ENCODE results near the gene TRIM6. TPM values are rescaled to one million over a fixed set of nuclear protein-coding genes. Genes with fewer than 3 reads are reported as not detected.
"Not testable (repeated sequence)": the region's sequence is repeated elsewhere in the genome, so short reads cannot be mapped to it uniquely, and the experiment has no call there.

TRIM6 gene
- total and polyA plus RNA-seq, 8 donors: 0.87 to 10.3 (median 1.8) TPM; not detected in 2

DNA sequence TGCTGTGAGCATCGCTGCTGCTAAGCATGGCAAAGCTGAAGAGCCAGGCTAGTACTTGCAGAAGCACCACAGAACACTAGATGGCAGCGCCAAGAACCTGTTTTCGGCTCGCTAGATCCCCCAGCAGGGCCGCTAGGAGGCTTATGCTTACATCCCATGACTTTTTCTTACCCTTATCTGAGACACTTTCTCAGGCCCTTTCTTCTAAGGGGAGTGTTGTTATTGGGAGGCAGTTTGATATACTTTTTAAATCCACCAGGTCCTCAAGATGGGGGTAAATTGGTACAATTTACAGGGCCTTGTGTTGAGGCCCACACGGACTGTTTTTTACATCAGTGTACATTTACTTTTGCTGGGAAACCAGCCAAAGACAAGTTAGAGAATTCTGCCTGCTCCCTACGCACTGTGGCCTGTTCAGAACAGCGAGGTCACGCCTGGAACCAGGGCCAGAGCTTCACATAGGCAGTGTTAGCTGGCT lies 4.0 kb downstream of the TRIM6 start:
- intact Hi-C loops (cut with DNase I; ENCODE audit: low total_unique reads): no loop called here
- H3K36me3 ChIP-seq: peaks cover 0 to 6% (median 0%) of the 10 kb centered on the region in 4 donors
- H3K9me3 ChIP-seq: no peaks in the 10 kb centered on the region
- peak; percentile 77 to 92 for DNase-seq
- WGBS, 5 donors: 17 to 24% (median 20%) methylated on average over 8 to 9 of the region's 9 CpGs
- peak overlapping the region; percentile 44 to 74 (median 70) for H3K27ac ChIP-seq
- H3K4me1 ChIP-seq: peaks cover 5 to 29% (median 21%) of the 10 kb centered on the region in 4 donors
- H3K4me3 ChIP-seq: no peak overlapping the region
- H3K27me3 ChIP-seq: no peaks in the 10 kb centered on the region
- no peak for TF ChIP-seq EP300 (IDR thresholded peaks at IDR 0.05)
- TF ChIP-seq, protein P1, sequence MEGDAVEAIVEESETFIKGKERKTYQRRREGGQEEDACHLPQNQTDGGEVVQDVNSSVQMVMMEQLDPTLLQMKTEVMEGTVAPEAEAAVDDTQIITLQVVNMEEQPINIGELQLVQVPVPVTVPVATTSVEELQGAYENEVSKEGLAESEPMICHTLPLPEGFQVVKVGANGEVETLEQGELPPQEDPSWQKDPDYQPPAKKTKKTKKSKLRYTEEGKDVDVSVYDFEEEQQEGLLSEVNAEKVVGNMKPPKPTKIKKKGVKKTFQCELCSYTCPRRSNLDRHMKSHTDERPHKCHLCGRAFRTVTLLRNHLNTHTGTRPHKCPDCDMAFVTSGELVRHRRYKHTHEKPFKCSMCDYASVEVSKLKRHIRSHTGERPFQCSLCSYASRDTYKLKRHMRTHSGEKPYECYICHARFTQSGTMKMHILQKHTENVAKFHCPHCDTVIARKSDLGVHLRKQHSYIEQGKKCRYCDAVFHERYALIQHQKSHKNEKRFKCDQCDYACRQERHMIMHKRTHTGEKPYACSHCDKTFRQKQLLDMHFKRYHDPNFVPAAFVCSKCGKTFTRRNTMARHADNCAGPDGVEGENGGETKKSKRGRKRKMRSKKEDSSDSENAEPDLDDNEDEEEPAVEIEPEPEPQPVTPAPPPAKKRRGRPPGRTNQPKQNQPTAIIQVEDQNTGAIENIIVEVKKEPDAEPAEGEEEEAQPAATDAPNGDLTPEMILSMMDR (IDR thresholded peaks at IDR 0.05): peak in 5 of 7 experiments; percentile 53 to 72 (median 71)
- no peak for TF ChIP-seq POLR2A (IDR thresholded peaks at IDR 0.05)
- TF ChIP-seq POLR2AphosphoS5 (IDR thresholded peaks at IDR 0.05): no peak

GRCh38 chr11:5602791-5603190 lies 6.4 kb downstream of the TRIM6 start:
- H3K27me3 ChIP-seq; H3K27ac ChIP-seq; intact Hi-C loops (cut with DNase I; ENCODE audit: low total_unique reads); H3K36me3 ChIP-seq; DNase-seq; H3K4me3 ChIP-seq; H3K9me3 ChIP-seq: not testable (repeated sequence)
- peaks cover 0 to 29% (median 9%) of the 10 kb centered on the region in 4 donors for H3K4me1 ChIP-seq
- 90 to 96% (median 92%) methylated on average over 4 of the region's 4 CpGs for WGBS, 5 donors

GRCh38 chr11:5603326-5603725 lies 6.9 kb downstream of the TRIM6 start:
- Histone ChIP-seq H3K27ac (no peak overlapping the region), H3K27me3 (no peaks in the 10 kb centered on the region), H3K4me3 (no peak overlapping the region), H3K9me3 (no peaks in the 10 kb centered on the region), H3K4me1 (peaks cover 0 to 26% (median 8%) of the 10 kb centered on the region in 4 donors), H3K36me3 (peaks cover 0 to 6% (median 0%) of the 10 kb centered on the region in 4 donors)
- DNase-seq: no peak
- WGBS, 5 donors: 87 to 94% (median 91%) methylated on average over 8 of the region's 8 CpGs
- TF ChIP-seq POLR2A (IDR thresholded peaks at IDR 0.05): no peak
- TF ChIP-seq, protein P1 (IDR thresholded peaks at IDR 0.05): no peak
- TF ChIP-seq POLR2AphosphoS5 (IDR thresholded peaks at IDR 0.05): no peak
- no peak for TF ChIP-seq EP300 (IDR thresholded peaks at IDR 0.05)
- intact Hi-C loops (cut with DNase I; ENCODE audit: low total_unique reads): no loop called here

- Histone ChIP-seq H3K4me1 (peaks cover 0 to 21% (median 8%) of the 10 kb centered on the region in 4 donors), H3K36me3 (peaks cover 0 to 6% (median 0%) of the 10 kb centered on the region in 4 donors), H3K27me3 (no peaks in the 10 kb centered on the region), H3K4me3 (no peak overlapping the region), H3K9me3 (no peaks in the 10 kb centered on the region), H3K27ac (no peak overlapping the region)
- TF ChIP-seq EP300 (IDR thresholded peaks at IDR 0.05) (no peak), POLR2AphosphoS5 (IDR thresholded peaks at IDR 0.05) (no peak), POLR2A (IDR thresholded peaks at IDR 0.05) (no peak)
- TF ChIP-seq, protein P1 (IDR thresholded peaks at IDR 0.05): no peak
- 71 to 82% (median 74%) methylated on average over 4 of the region's 4 CpGs for WGBS, 5 donors
- no peak for DNase-seq
- intact Hi-C loops (cut with DNase I; ENCODE audit: low total_unique reads): no loop called here
These were observed 8.5 kb downstream of the TRIM6 start for GRCh38 chr11:5604896-5605295.

GRCh38 chr11:5605849-5606248 lies 9.4 kb downstream of the TRIM6 start:
- no peaks in the 10 kb centered on the region for H3K9me3 ChIP-seq
- intact Hi-C loops (cut with DNase I; ENCODE audit: low total_unique reads): no loop called here
- 63 to 74% (median 69%) methylated on average over 5 of the region's 5 CpGs for WGBS, 5 donors
- H3K4me1 ChIP-seq: peaks cover 0 to 11% (median under 1%) of the 10 kb centered on the region in 4 donors
- peak in 1 of 2 donors; percentile 32 for DNase-seq
- peaks cover 0 to 16% (median 4%) of the 10 kb centered on the region in 4 donors for H3K36me3 ChIP-seq
- H3K27ac ChIP-seq: no peak overlapping the region
- no peaks in the 10 kb centered on the region for H3K27me3 ChIP-seq
- TF ChIP-seq POLR2A (IDR thresholded peaks at IDR 0.05) (no peak), EP300 (IDR thresholded peaks at IDR 0.05) (no peak)
- TF ChIP-seq, protein P1 (IDR thresholded peaks at IDR 0.05): no peak
- H3K4me3 ChIP-seq: no peak overlapping the region

Data from stomach (tissue), 9 donors.